Stimulated activated CD4-positive, alpha-beta T cell treated with anti-CD3 and anti-CD28 coated beads, Interleukin-2, amount 100 ng/mL, for 24 hours (primary cell): ENCODE measurements around the gene HBB.

Experiments used
- DNase-seq, 2 donors: peaks; one replicate each; pipeline ENCODE4 v3.0.0-alpha.2; 2020

The HBB gene

GRCh38 chr11:5246772-5247471 is 20.1 kb upstream of the HBB start:
- no peak for DNase-seq

GRCh38 chr11:5245155-5245554 is 18.3 kb upstream of the HBB start:
- DNase-seq = no peak

GRCh38 chr11:5243816-5244180 is 16.9 kb upstream of the HBB start:
- DNase-seq = no peak

GRCh38 chr11:5242933-5243815 is 16.3 kb upstream of the HBB start:
- no peak for DNase-seq

GRCh38 chr11:5242208-5242607 is 15.3 kb upstream of the HBB start:
- DNase-seq = no peak

- DNase-seq = no peak
These were observed 14.6 kb upstream of the HBB start for GRCh38 chr11:5241458-5241857.

- DNase-seq = no peak
These were observed 13.6 kb upstream of the HBB start for GRCh38 chr11:5240458-5240857.

- no peak for DNase-seq
These were observed 13.2 kb upstream of the HBB start for GRCh38 chr11:5240056-5240455.

- DNase-seq = no peak
These were observed 12.2 kb upstream of the HBB start for GRCh38 chr11:5239046-5239445.

GRCh38 chr11:5238486-5238885 is 11.6 kb upstream of the HBB start:
- DNase-seq = no peak

- no peak for DNase-seq
These were observed 10.5 kb upstream of the HBB start for GRCh38 chr11:5237420-5237819.

- DNase-seq = no peak
These were observed 8.7 kb upstream of the HBB start for GRCh38 chr11:5235364-5236095.

GRCh38 chr11:5234381-5234834 is 7.5 kb upstream of the HBB start, which contains the start of gene HBD:
TSS of gene HBD (minus strand) at chr11:5234483. CDS start at chr11:5234433, 50 bp downstream.
- no peak for DNase-seq

GRCh38 chr11:5233307-5233706 is 6.4 kb upstream of the HBB start:
- DNase-seq = no peak

GRCh38 chr11:5232821-5233220 is 6.0 kb upstream of the HBB start:
- DNase-seq = no peak

- no peak for DNase-seq
These were observed 5.3 kb upstream of the HBB start for GRCh38 chr11:5232176-5232575.

- DNase-seq = no peak
These were observed 4.2 kb upstream of the HBB start for GRCh38 chr11:5231111-5231510.

- DNase-seq = no peak
These were observed 3.4 kb upstream of the HBB start for GRCh38 chr11:5230266-5230665.

- DNase-seq = no peak
These were observed 2.9 kb upstream of the HBB start for GRCh38 chr11:5229796-5230195.

GRCh38 chr11:5229356-5229755 is 2.5 kb upstream of the HBB start:
- DNase-seq = no peak

- DNase-seq = no peak
These were observed 1.3 kb upstream of the HBB start for GRCh38 chr11:5228124-5228523.

GRCh38 chr11:5227681-5228080 is 810 bp upstream of the HBB start:
- DNase-seq = no peak

- no peak for DNase-seq
These were observed 1.4 kb downstream of the HBB start for GRCh38 chr11:5225480-5225871.
